Adrenal gland (tissue), 12 donors: ENCODE measurements around the gene IQSEC1. TPM values are rescaled to one million over a fixed set of nuclear protein-coding genes. Genes with fewer than 3 reads are reported as not detected.
A peak's percentile ranks its signal among the peaks of the same experiment; 100 is the strongest.

ENCODE experiments used
- DNase-seq, 7 donors: peaks; one replicate each; pipeline ENCODE4 v3.0.0-alpha.2; 2019 to 2020
- H3K27ac ChIP-seq, 5 donors: fragments of 200-600 bp; sonication (generic) in 4 of 5; 1 replicate in 3 of 5; 2 replicates in 2 of 5; pipeline versions ENCODE4 v1.5.1 to v1.8.0; 2016 to 2020; ENCODE audit warnings: mild to moderate bottlenecking in 1 of 5
- H3K27me3 ChIP-seq: fragments of 200-600 bp; 2 replicates; pipeline ENCODE4 v1.8.0; 2021
- H3K36me3 ChIP-seq, 2 donors: fragments of 200-600 bp; replicated peaks in 1 of 2; 1 replicate in 1 of 2; 2 replicates in 1 of 2; pipeline versions ENCODE4 v1.5.1 to v1.8.0; 2018 to 2022
- H3K4me1 ChIP-seq, 2 donors: fragments of 200-600 bp; replicated peaks in 1 of 2; 1 replicate in 1 of 2; 2 replicates in 1 of 2; pipeline versions ENCODE4 v1.5.1 to v1.8.0; 2018 to 2021
- H3K4me3 ChIP-seq, 4 donors: fragments of 200-600 bp; sonication (generic) in 3 of 4; one replicate each; pipeline ENCODE4 v1.5.1; 2016 to 2018
- H3K9me3 ChIP-seq, 3 donors: fragments of 200-600 bp; sonication (generic) in 1 of 3; replicated peaks in 1 of 3; 1 replicate in 2 of 3; 2 replicates in 1 of 3; pipeline versions ENCODE4 v1.5.1 to v1.8.0; 2016 to 2021
- CTCF ChIP-seq, 6 experiments: fragments of 450-650 bp in 4 of 6; fragments of 200-600 bp in 2 of 6; sonication (generic) in 1 of 6; IDR thresholded peaks; 1 replicate in 5 of 6; 2 replicates in 1 of 6; pipeline versions ENCODE4 v1.5.1 to v1.8.0; 2016 to 2021; ENCODE audit warnings: antibody characterized with exemption in 6 of 6, mild to moderate bottlenecking in 2 of 6, moderate library complexity in 1 of 6
- POLR2A ChIP-seq, 2 donors: fragments of 450-650 bp; IDR thresholded peaks; one replicate each; pipeline ENCODE4 v1.6.1; 2017; ENCODE audit warnings: antibody characterized with exemption in 2 of 2, mild to moderate bottlenecking in 2 of 2, moderate library complexity in 1 of 2
- WGBS, 4 donors: extraction: QIAGEN DNeasy Blood & Tissue Kit in 2 of 4; methylation state at CpG; one replicate each; pipeline versions ENCODE4 v1.1.5 to v1.1.7; 2013 to 2017; 5-methylcytosine and 5-hydroxymethylcytosine counted together
- intact Hi-C, 2 donors: fragments of 100-400 bp; cut with DNase I; formaldehyde crosslinking; loops; one replicate each; pipeline versions ENCODE4 v1.14.1 to v1.15.0; 2022 to 2023
- polyA plus RNA-seq, 3 donors: library from polyadenylated mRNA; stranded (reverse); fragments of 200-250 nt in 2 of 3; fragments of 350-450 nt in 1 of 3; fragmentation: Illumina TruSeq in 1 of 3; extraction: RNeasy Lipid Tissue Mini Kit (QIAGEN cat#74804) in 1 of 3; gene quantifications; one replicate each; pipeline ENCODE4 v1.2.3, GENCODE V29; 2013 to 2014
- total RNA-seq, 9 donors: library from RNA; depleted of rRNA in 4 of 9; stranded (reverse); fragments of >200 nt in 4 of 9; fragments of 120-200 nt in 1 of 9; fragmentation: NEBNext Ultra II Directional in 1 of 9; extraction: Animal tissue kit (Norgen Biotek cat#: 25700) in 1 of 9; gene quantifications; one replicate each; pipeline versions ENCODE4 v1.1.0 to v1.2.4, GENCODE V29; 2013 to 2023
- donor health status: healthy with polysubstance abuse.
- donor health status: Bipolar disorder and iron deficiency.
- donor health status: DM: yes; HTN: yes; CAD: no.
- donor health status: DM: no; HTN: no; CAD: no.
- donor health status: DM: no; HTN: no; CAD: no.
- donor health status: DM: yes; HTN: yes; CAD: no.

IQSEC1 gene
- total and polyA plus RNA-seq, 12 donors: 24.4 to 133 (median 94.2) TPM

GRCh38 chr3:13112521-13113345, 39.5 kb upstream of the IQSEC1 start:
- intact Hi-C loops: no loop called here
- 76 to 84% (median 78%) methylated on average over 10 to 16 of the region's 16 CpGs for WGBS, 4 donors
- no peak for TF ChIP-seq CTCF (IDR thresholded peaks at IDR 0.05)
- TF ChIP-seq POLR2A (IDR thresholded peaks at IDR 0.05): no peak
- no peak overlapping the region for H3K27ac ChIP-seq
- no peaks in the 10 kb centered on the region for H3K27me3 ChIP-seq
- H3K4me1 ChIP-seq: no peaks in the 10 kb centered on the region
- H3K9me3 ChIP-seq: no peaks in the 10 kb centered on the region
- H3K36me3 ChIP-seq: no peaks in the 10 kb centered on the region
- DNase-seq: peak in 2 of 7 donors; percentile 19 to 20
- no peak overlapping the region for H3K4me3 ChIP-seq

GRCh38 chr3:13111873-13112520, 38.8 kb upstream of the IQSEC1 start:
- DNase-seq: peak in 5 of 7 donors; percentile 39 to 71 (median 63)
- 54 to 75% (median 58%) methylated on average over 9 to 13 of the region's 13 CpGs for WGBS, 4 donors
- intact Hi-C loops: no loop called here
- Histone ChIP-seq H3K27ac (no peak overlapping the region), H3K4me3 (no peak overlapping the region), H3K36me3 (no peaks in the 10 kb centered on the region), H3K27me3 (no peaks in the 10 kb centered on the region), H3K9me3 (no peaks in the 10 kb centered on the region), H3K4me1 (no peaks in the 10 kb centered on the region)
- TF ChIP-seq POLR2A (IDR thresholded peaks at IDR 0.05): no peak
- no peak for TF ChIP-seq CTCF (IDR thresholded peaks at IDR 0.05)

- WGBS, 4 donors: 49 to 66% (median 60%) methylated on average over 6 to 9 of the region's 9 CpGs
- Histone ChIP-seq H3K9me3 (no peaks in the 10 kb centered on the region), H3K4me1 (no peaks in the 10 kb centered on the region), H3K36me3 (no peaks in the 10 kb centered on the region), H3K27ac (no peak overlapping the region), H3K27me3 (no peaks in the 10 kb centered on the region), H3K4me3 (no peak overlapping the region)
- no peak for TF ChIP-seq POLR2A (IDR thresholded peaks at IDR 0.05)
- TF ChIP-seq CTCF (IDR thresholded peaks at IDR 0.05): no peak
- DNase-seq: peak in 1 of 7 donors; percentile 5
- intact Hi-C loops: no loop called here
Measured at GRCh38 chr3:13111173-13111872, 38.1 kb upstream of the IQSEC1 start.

GRCh38 chr3:13110678-13111116, 37.5 kb upstream of the IQSEC1 start:
- Histone ChIP-seq H3K27me3 (no peaks in the 10 kb centered on the region), H3K9me3 (no peaks in the 10 kb centered on the region), H3K27ac (no peak overlapping the region), H3K36me3 (no peaks in the 10 kb centered on the region), H3K4me1 (no peaks in the 10 kb centered on the region), H3K4me3 (no peak overlapping the region)
- WGBS, 4 donors: 39 to 56% (median 43%) methylated on average over 5 to 8 of the region's 8 CpGs
- intact Hi-C loops: no loop called here
- DNase-seq: peak in 1 of 7 donors; percentile 8
- no peak for TF ChIP-seq POLR2A (IDR thresholded peaks at IDR 0.05)
- TF ChIP-seq CTCF (IDR thresholded peaks at IDR 0.05): no peak
